Activated CD8-positive, alpha-beta T cell treated with anti-CD3 and anti-CD28 coated beads for 36 hours (primary cell): ENCODE results near the gene TBL3. TPM values are rescaled to one million over a fixed set of nuclear protein-coding genes. Genes with fewer than 3 reads are reported as not detected.
A peak's percentile ranks its signal among the peaks of the same experiment; 100 is the strongest.
"Not testable (repeated sequence)": the region's sequence is repeated elsewhere in the genome, so short reads cannot be mapped to it uniquely, and the experiment has no call there.

Source experiments
- ATAC-seq: fragments of 200-7000 bp; cut with Tn5 transposase; one replicate; pipeline ENCODE4 v1.10.0; 2021; ENCODE audit warnings: mild to moderate bottlenecking, moderate library complexity
- CTCF ChIA-PET: fragments of 350-600 bp; sonication (Branson Sonifier 250); formaldehyde crosslinking; loops from one replicate; lab custom pipeline; 2021; ENCODE audit warnings: antibody characterized with exemption; lab: Charles Lee
- POLR2A ChIA-PET: fragments of 350-600 bp; sonication (Branson Sonifier 250); formaldehyde crosslinking; loops from one replicate; lab custom pipeline; 2021; ENCODE audit warnings: antibody characterized with exemption; lab: Charles Lee
- DNase-seq: peaks from one replicate; pipeline ENCODE4 v3.0.0-alpha.2; 2020
- H3K27ac Mint-ChIP-seq: one replicate; pipeline ENCODE4 v1.8.0; 2021; ENCODE audit warnings: mild to moderate bottlenecking, mixed read lengths
- H3K27me3 Mint-ChIP-seq: one replicate; pipeline ENCODE4 v1.8.0; 2021; ENCODE audit warnings: mixed read lengths
- H3K36me3 Mint-ChIP-seq: one replicate; pipeline ENCODE4 v1.8.0; 2021; ENCODE audit warnings: low read depth, mixed read lengths
- H3K4me1 Mint-ChIP-seq: one replicate; pipeline ENCODE4 v1.8.0; 2021; ENCODE audit warnings: low read depth, mixed read lengths
- H3K4me3 Mint-ChIP-seq: one replicate; pipeline ENCODE4 v1.8.0; 2021; ENCODE audit warnings: mild to moderate bottlenecking, moderate library complexity, mixed read lengths
- H3K9me3 Mint-ChIP-seq: one replicate; pipeline ENCODE4 v1.8.0; 2021; ENCODE audit warnings: mixed read lengths
- CTCF ChIP-seq: fragments of 200-600 bp; IDR thresholded peaks from one replicate; pipeline ENCODE4 v1.8.0; 2022; ENCODE audit warnings: antibody characterized with exemption, mild to moderate bottlenecking
- intact Hi-C: fragments of 100-400 bp; cut with micrococcal nuclease; formaldehyde crosslinking; loops from one replicate; pipeline ENCODE4 v1.10.0; 2022
- total RNA-seq, 2 experiments: library from RNA; stranded (reverse); gene quantifications; one replicate each; pipeline ENCODE4 v1.2.3, GENCODE V29; 2021

The TBL3 gene
- total RNA-seq, 2 experiments from 2014 or later, result 54.4 to 56.0 TPM

GRCh38 chr16:1960665-1961630 lies 10.9 kb upstream of the TBL3 start:
- Mint-ChIP-seq H3K27me3 (no peaks in the 10 kb centered on the region), H3K4me3 (peak overlapping the region; percentile 98), H3K4me1 (peaks cover 37% of the 10 kb centered on the region), H3K9me3 (no peaks in the 10 kb centered on the region), H3K27ac (peak overlapping the region; percentile 96), H3K36me3 (peaks cover 53% of the 10 kb centered on the region)
- TF ChIP-seq CTCF, result no peak
- ChIA-PET POLR2A (interaction anchor here (0.8 to 14.3 kb wide), 13 partner anchors 8 to 194 kb away, joined by 3 to 505 read pairs (median 5); partner anchors contain the start of genes GFER, MSRB1, NME3 and NOXO1), CTCF (interaction anchor here (1.0 to 1.4 kb wide), 4 partner anchors 11 to 255 kb away, joined by 3 read pairs; partner anchors contain the start of genes MAPK8IP3 and TBL3)
- DNase-seq (peak; percentile 72), ATAC-seq (peak; percentile 6)
- intact Hi-C loops, result no loop called here

- peaks cover 37% of the 10 kb centered on the region for H3K4me1 Mint-ChIP-seq
- intact Hi-C loops, result no loop called here
- H3K27ac Mint-ChIP-seq, result peak overlapping the region; percentile 96
- no peak for TF ChIP-seq CTCF
- peak; percentile 52 for DNase-seq
- peak overlapping the region; percentile 98 for H3K4me3 Mint-ChIP-seq
- no peaks in the 10 kb centered on the region for H3K9me3 Mint-ChIP-seq
- no peaks in the 10 kb centered on the region for H3K27me3 Mint-ChIP-seq
- ChIA-PET CTCF (interaction anchor here (1.3 to 1.4 kb wide), 2 partner anchors 10 to 256 kb away, joined by 3 read pairs; partner anchors contain the start of genes MAPK8IP3 and TBL3), POLR2A (interaction anchor here (0.6 to 14.3 kb wide), 8 partner anchors 9 to 395 kb away, joined by 3 to 505 read pairs (median 11); partner anchors contain the start of genes FAHD1, GFER, MSRB1 and NOXO1)
- no peak for ATAC-seq
- H3K36me3 Mint-ChIP-seq, result peaks cover 53% of the 10 kb centered on the region
Measured at GRCh38 chr16:1961651-1962067, 10.2 kb upstream of the TBL3 start.

- Mint-ChIP-seq H3K4me1 (peaks cover 37% of the 10 kb centered on the region), H3K36me3 (peaks cover 56% of the 10 kb centered on the region), H3K4me3 (peak overlapping the region; percentile 98), H3K27ac (peak overlapping the region; percentile 96)
- H3K9me3 Mint-ChIP-seq, CTCF ChIA-PET, H3K27me3 Mint-ChIP-seq, intact Hi-C loops, ATAC-seq: not testable (repeated sequence)
- peak; percentile 13 for DNase-seq
- POLR2A ChIA-PET, result interaction anchor here (0.6 to 14.3 kb wide), 11 partner anchors 9 to 396 kb away, joined by 3 to 505 read pairs (median 9); partner anchors contain the start of genes FAHD1, GFER, MSRB1 and NOXO1
Measured at GRCh38 chr16:1962161-1963153, 9.4 kb upstream of the TBL3 start.

GRCh38 chr16:1963806-1964505 lies 7.9 kb upstream of the TBL3 start:
- CTCF ChIA-PET, result interaction anchor here (0.9 to 1.4 kb wide), 3 partner anchors 17 to 192 kb away, joined by 3 to 4 read pairs (median 3); partner anchors contain the start of genes GFER and TRAF7
- POLR2A ChIA-PET, result interaction anchor here (0.5 to 14.3 kb wide), 29 partner anchors 9 to 804 kb away, joined by 3 to 505 read pairs (median 4); partner anchors contain the start of genes GFER, MEIOB, MSRB1 and NOXO1
- ATAC-seq (no peak), DNase-seq (peak; percentile 40)
- TF ChIP-seq CTCF, result no peak
- intact Hi-C loops, result no loop called here
- peaks cover 56% of the 10 kb centered on the region for H3K36me3 Mint-ChIP-seq
- H3K4me3 Mint-ChIP-seq, result peak overlapping the region; percentile 98
- no peaks in the 10 kb centered on the region for H3K9me3 Mint-ChIP-seq
- H3K4me1 Mint-ChIP-seq, result peaks cover 36% of the 10 kb centered on the region
- no peaks in the 10 kb centered on the region for H3K27me3 Mint-ChIP-seq
- peak overlapping the region; percentile 96 for H3K27ac Mint-ChIP-seq
